Testis (tissue), 2 donors: ENCODE measurements around the gene FYB1.

Experiments
- POLR2A ChIP-seq: fragments of 450-650 bp; IDR thresholded peaks from one replicate; pipeline ENCODE4 v1.6.1; 2017; ENCODE audit warnings: antibody characterized with exemption, mild to moderate bottlenecking, moderate library complexity
- TF ChIP-seq, protein P1 (sequence below), 3 experiments: fragments of 450-650 bp in 2 of 3; fragments of 200-600 bp in 1 of 3; sonication (generic) in 1 of 3; IDR thresholded peaks; one replicate each; pipeline ENCODE4 v1.5.1; 2016 to 2019; ENCODE audit warnings: antibody characterized with exemption in 3 of 3, mild to moderate bottlenecking in 2 of 3, moderate library complexity in 1 of 3

DNA sequence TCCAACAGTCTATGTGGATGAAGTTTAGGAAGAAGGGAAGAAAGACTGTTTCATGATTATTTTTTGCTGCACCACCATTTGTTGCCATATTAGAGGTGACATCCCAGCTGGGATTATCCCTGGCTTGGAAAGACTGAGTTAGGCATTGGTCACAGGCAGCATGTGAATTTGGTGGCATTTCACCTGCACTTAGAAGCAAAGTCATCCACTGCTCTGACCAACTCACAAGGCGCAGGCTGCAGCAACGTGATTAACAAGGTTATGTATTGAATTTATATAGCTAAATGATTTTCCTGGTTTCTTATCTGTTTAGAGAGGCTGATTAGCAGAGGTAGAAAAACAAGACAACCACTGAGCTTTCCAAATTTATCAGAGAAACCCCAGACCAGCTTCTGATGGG, 2.7 kb downstream of the FYB1 start:
- TF ChIP-seq, protein P1, sequence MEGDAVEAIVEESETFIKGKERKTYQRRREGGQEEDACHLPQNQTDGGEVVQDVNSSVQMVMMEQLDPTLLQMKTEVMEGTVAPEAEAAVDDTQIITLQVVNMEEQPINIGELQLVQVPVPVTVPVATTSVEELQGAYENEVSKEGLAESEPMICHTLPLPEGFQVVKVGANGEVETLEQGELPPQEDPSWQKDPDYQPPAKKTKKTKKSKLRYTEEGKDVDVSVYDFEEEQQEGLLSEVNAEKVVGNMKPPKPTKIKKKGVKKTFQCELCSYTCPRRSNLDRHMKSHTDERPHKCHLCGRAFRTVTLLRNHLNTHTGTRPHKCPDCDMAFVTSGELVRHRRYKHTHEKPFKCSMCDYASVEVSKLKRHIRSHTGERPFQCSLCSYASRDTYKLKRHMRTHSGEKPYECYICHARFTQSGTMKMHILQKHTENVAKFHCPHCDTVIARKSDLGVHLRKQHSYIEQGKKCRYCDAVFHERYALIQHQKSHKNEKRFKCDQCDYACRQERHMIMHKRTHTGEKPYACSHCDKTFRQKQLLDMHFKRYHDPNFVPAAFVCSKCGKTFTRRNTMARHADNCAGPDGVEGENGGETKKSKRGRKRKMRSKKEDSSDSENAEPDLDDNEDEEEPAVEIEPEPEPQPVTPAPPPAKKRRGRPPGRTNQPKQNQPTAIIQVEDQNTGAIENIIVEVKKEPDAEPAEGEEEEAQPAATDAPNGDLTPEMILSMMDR (IDR thresholded peaks at IDR 0.05): no peak
- TF ChIP-seq POLR2A: no peak
